HepG2 (cell line): Measurements from ENCODE around the gene SUPT6H. TPM values are rescaled to one million over a fixed set of nuclear protein-coding genes. Genes with fewer than 3 reads are reported as not detected.

Experiments used
- ADNP ChIP-seq: sonication (generic); formaldehyde crosslinking; IDR thresholded peaks from 2 replicates; pipeline ENCODE4 v1.4.0; 2020; ENCODE audit warnings: missing genetic modification reagents
- BRF2 ChIP-seq: sonication (generic); formaldehyde crosslinking; IDR thresholded peaks from 2 replicates; pipeline ENCODE4 v1.8.1; 2022; ENCODE audit warnings: mild to moderate bottlenecking, missing genetic modification reagents
- CHD4 ChIP-seq: fragments of 200-600 bp; sonication (generic); IDR thresholded peaks from 2 replicates; pipeline ENCODE4 v1.7.0; 2017; ENCODE audit warnings: mild to moderate bottlenecking, low read length, borderline replicate concordance
- ELF1 ChIP-seq: sonication (generic); formaldehyde crosslinking; IDR thresholded peaks from 2 replicates; pipeline ENCODE4 v1.4.0; 2020; ENCODE audit warnings: missing genetic modification reagents
- ELF3 ChIP-seq: IDR thresholded peaks from 2 replicates; pipeline ENCODE4 v1.6.1; 2016; ENCODE audit warnings: missing genetic modification reagents, missing compliant biosample characterization
- FOSL1 ChIP-seq: sonication (generic); formaldehyde crosslinking; IDR thresholded peaks from 2 replicates; pipeline ENCODE4 v1.9.0; 2021; ENCODE audit warnings: missing genetic modification reagents, borderline replicate concordance
- GABPB1 ChIP-seq: IDR thresholded peaks from 2 replicates; pipeline ENCODE4 v1.6.1; 2016; ENCODE audit warnings: mild to moderate bottlenecking, missing genetic modification reagents, moderate library complexity, missing compliant biosample characterization
- MAF1 ChIP-seq: sonication (generic); formaldehyde crosslinking; IDR thresholded peaks from 2 replicates; pipeline ENCODE4 v1.5.0; 2020; ENCODE audit warnings: missing genetic modification reagents, borderline replicate concordance
- MBNL3 ChIP-seq: fragments of 250-450 bp; sonication (Bioruptor Pico); conservative IDR thresholded peaks from 2 replicates; pipeline ENCODE4 v1.8.0; 2022; ENCODE audit warnings: mild to moderate bottlenecking, inconsistent platforms
- SIX4 ChIP-seq: sonication (generic); formaldehyde crosslinking; IDR thresholded peaks from 2 replicates; pipeline ENCODE4 v1.4.0; 2020; ENCODE audit warnings: missing genetic modification reagents
- SNAI1 ChIP-seq: sonication (generic); formaldehyde crosslinking; IDR thresholded peaks from 2 replicates; pipeline ENCODE4 v1.5.0; 2020; ENCODE audit warnings: mild to moderate bottlenecking, missing genetic modification reagents, borderline replicate concordance
- THAP9 ChIP-seq: sonication (generic); formaldehyde crosslinking; IDR thresholded peaks from 2 replicates; pipeline ENCODE4; 2020; ENCODE audit warnings: missing genetic modification reagents, mild to moderate bottlenecking, borderline replicate concordance
- YEATS4 ChIP-seq: sonication (generic); formaldehyde crosslinking; IDR thresholded peaks from 2 replicates; pipeline ENCODE4 v1.4.0; 2020; ENCODE audit warnings: missing genetic modification reagents, borderline replicate concordance
- ZBTB3 ChIP-seq: sonication (generic); formaldehyde crosslinking; IDR thresholded peaks from 2 replicates; pipeline ENCODE4 v1.4.0; 2020; ENCODE audit warnings: low read depth, mild to moderate bottlenecking, moderate library complexity, missing genetic modification reagents, borderline replicate concordance
- ZBTB39 ChIP-seq: sonication (generic); formaldehyde crosslinking; IDR thresholded peaks from 2 replicates; pipeline ENCODE4 v1.5.0; 2020; ENCODE audit warnings: missing genetic modification reagents
- ZFP36 ChIP-seq: fragments of 150-350 bp; IDR thresholded peaks from 2 replicates; pipeline ENCODE4 v1.6.1; 2018; ENCODE audit warnings: borderline replicate concordance, low read length, low read depth; ENCODE audit not compliant: partially characterized antibody
- ZNF205 ChIP-seq: IDR thresholded peaks from 2 replicates; pipeline ENCODE4 v1.6.1; 2018; ENCODE audit warnings: missing biosample characterization, missing genetic modification reagents
- ZNF337 ChIP-seq: sonication (generic); formaldehyde crosslinking; IDR thresholded peaks from 2 replicates; pipeline ENCODE4 v1.5.1; 2020; ENCODE audit warnings: missing genetic modification reagents, low read depth, mild to moderate bottlenecking, borderline replicate concordance
- ZSCAN30 ChIP-seq: sonication (generic); formaldehyde crosslinking; IDR thresholded peaks from 2 replicates; pipeline ENCODE4 v1.5.0; 2020; ENCODE audit warnings: mild to moderate bottlenecking, missing genetic modification reagents
- polyA plus RNA-seq, 8 experiments: library from polyadenylated mRNA; depleted of rRNA in 3 of 8; stranded (reverse) in 7 of 8; unstranded in 1 of 8; fragments of >200 nt; fragmentation: Illumina TruSeq in 4 of 8; extraction: Trizol in 4 of 8; gene quantifications; 2 replicates each; pipeline versions ENCODE4 v1.2.1 to v1.2.3, GENCODE V29; 2011 to 2016; ENCODE audit warnings: low read depth in 4 of 8, missing spikeins in 1 of 8, mixed read lengths in 1 of 8; ENCODE audit not compliant: insufficient read depth in 1 of 8
- total RNA-seq, 5 experiments: library from RNA; depleted of rRNA; stranded (reverse); fragments of >200 nt; fragmentation: Illumina TruSeq; extraction: Trizol; gene quantifications; 2 replicates each; pipeline ENCODE4 v1.2.3, GENCODE V29; 2016; ENCODE audit warnings: low read depth in 1 of 5

Gene SUPT6H
- total and polyA plus RNA-seq, 2 of the 13 experiments (the other 11 are each of a cell fraction or from before 2014, with no cell fraction given), result 32.7 to 39.9 TPM

- no peak for TF ChIP-seq THAP9
- TF ChIP-seq ZSCAN30 (CRISPR knock-in tag), result no peak
- TF ChIP-seq ELF3 (CRISPR knock-in tag), result peak; percentile 63
- peak; percentile 29; the same call in 1 of the 2 replicates for TF ChIP-seq YEATS4 (CRISPR knock-in tag)
- TF ChIP-seq ADNP (CRISPR knock-in tag), result no peak
- no peak for TF ChIP-seq ZBTB39 (CRISPR knock-in tag)
- no peak for TF ChIP-seq SNAI1 (CRISPR knock-in tag)
- no peak for TF ChIP-seq ZFP36
- no peak for TF ChIP-seq ZBTB3 (CRISPR knock-in tag)
- TF ChIP-seq SIX4 (CRISPR knock-in tag), result no peak
- no peak for TF ChIP-seq FOSL1 (CRISPR knock-in tag)
- TF ChIP-seq ZNF205 (CRISPR knock-in tag), result 0 out of 2 replicates have a peak, but pooled peaks have one; percentile 14
- TF ChIP-seq BRF2 (CRISPR knock-in tag), result no peak
- TF ChIP-seq GABPB1 (CRISPR knock-in tag), result peak; percentile 68
- TF ChIP-seq ELF1 (CRISPR knock-in tag), result peak; percentile 31; the same call in 1 of the 2 replicates
- no peak for TF ChIP-seq ZNF337 (CRISPR knock-in tag)
- no peak for TF ChIP-seq MAF1
- TF ChIP-seq CHD4, result no peak
- no peak for TF ChIP-seq MBNL3 (CRISPR knock-in tag)
Measured at GRCh38 chr17:28744972-28745785, 83.2 kb downstream of the SUPT6H start (continued).
